Mesangial cell (primary cell): ENCODE results near the gene SFT2D3. TPM values are rescaled to one million over a fixed set of nuclear protein-coding genes. Genes with fewer than 3 reads are reported as not detected.

ENCODE experiments used
- total RNA-seq: library from RNA; depleted of rRNA; stranded (reverse); fragments of >200 nt; gene quantifications from 2 replicates; pipeline ENCODE4 v1.2.3, GENCODE V29; 2015

The SFT2D3 gene, protein sequence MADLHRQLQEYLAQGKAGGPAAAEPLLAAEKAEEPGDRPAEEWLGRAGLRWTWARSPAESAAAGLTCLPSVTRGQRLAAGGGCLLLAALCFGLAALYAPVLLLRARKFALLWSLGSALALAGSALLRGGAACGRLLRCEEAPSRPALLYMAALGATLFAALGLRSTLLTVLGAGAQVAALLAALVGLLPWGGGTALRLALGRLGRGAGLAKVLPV
- 5.4 and 8.5 TPM in 2 replicates for total RNA-seq

DNA sequence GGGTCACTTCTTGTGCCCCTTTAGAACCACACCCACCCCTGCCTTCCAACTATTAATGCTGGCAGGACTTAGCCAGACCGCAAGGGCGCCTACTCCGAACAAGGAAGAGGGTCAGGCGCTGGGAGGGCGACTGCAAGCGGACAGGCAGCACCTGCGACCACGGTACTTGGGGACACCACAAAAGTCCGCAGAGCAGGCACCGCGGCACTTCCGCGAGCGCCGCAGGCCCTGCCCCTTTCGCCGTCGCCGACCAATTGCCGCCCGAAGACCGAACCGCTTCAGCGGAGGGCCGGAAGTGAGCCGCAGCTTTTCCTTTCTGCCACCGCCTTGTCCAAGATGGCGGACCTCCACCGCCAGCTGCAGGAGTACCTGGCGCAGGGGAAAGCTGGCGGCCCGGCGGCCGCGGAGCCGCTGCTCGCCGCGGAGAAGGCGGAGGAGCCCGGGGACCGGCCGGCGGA lies at the start of gene SFT2D3:
TSS of gene SFT2D3 (plus strand) at position 305 of the 458 bp plus-strand sequence. CDS start at position 337, 32 bp downstream.

DNA sequence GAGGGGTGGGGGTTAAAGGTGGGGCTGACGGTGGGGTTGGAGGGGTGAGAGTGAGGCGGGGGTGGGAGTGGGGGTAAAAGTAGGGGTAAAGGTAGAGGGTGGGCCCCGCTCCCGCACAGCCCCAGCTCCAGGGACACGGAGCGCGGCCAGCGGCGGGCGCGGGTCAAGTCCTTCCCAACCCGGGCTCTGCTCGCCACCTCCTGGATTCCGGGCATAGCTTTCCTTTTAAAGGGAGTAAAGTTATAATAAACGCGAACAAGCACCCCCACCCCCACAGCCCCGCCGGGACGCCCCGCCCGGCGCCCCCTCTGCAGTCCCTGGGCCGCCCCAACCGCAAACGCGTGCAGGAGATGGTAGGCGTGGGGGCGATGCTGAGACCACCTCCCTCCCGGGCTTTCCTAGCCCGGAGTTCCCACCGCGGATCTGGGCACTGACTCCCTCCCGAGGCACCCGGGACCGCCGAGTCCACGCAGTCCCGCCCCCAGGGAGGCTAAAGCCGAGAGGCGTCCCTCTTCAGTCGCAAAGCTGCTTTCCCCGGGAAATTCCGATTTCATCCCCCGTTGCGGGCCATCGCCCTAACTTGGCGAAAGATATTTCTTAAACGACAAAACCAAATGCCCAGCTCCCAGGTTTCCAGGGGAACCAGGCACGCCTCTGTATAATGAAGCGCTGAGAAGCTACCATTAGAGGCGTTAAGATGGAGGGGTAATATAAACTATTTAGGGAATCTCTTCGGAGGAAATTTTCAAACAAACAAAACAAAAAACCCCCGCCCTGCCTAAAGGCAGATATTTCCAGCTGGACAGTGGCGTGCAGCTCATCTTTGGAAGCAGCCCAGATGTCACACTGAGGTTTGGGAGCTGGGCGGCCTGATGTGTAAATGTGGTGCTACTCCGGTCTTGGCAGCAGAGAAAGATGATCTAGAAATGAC lies 25.7 kb upstream of the SFT2D3 start, which contains the start of gene LIMS2:
TSS of gene LIMS2 (minus strand) at position 200 of the 931 bp plus-strand sequence. CDS start 506 bp downstream, outside the sequence.

Other genes starting within 250 kb of the SFT2D3 start
- gene IWS1, start 175.0 kb upstream of the SFT2D3 start, total RNA-seq = 22.6 and 28.8 TPM in 2 replicates
- gene MYO7B, start 165.8 kb upstream of the SFT2D3 start, total RNA-seq = 0.38 and 0.65 TPM in 2 replicates
- gene GPR17, start 55.3 kb upstream of the SFT2D3 start, total RNA-seq = not detected in 2 replicates
- gene LIMS2, start 26.0 kb upstream of the SFT2D3 start, total RNA-seq = 4.6 and 13.1 TPM in 2 replicates
- gene WDR33, start 109.7 kb downstream of the SFT2D3 start, total RNA-seq = 14.5 and 14.6 TPM in 2 replicates
- 12.2 and 21.3 TPM in 2 replicates for gene POLR2D, start 156.7 kb downstream of the SFT2D3 start, total RNA-seq
- 11.1 and 15.3 TPM in 2 replicates for gene AMMECR1L, start 184.5 kb downstream of the SFT2D3 start, total RNA-seq